ENCODE results near the gene ITGA11. TPM values are rescaled to one million over a fixed set of nuclear protein-coding genes. Genes with fewer than 3 reads are reported as not detected.

The ITGA11 gene
- total and polyA plus RNA-seq, 2 donors (not counting 1 experiment from before 2014, with no cell fraction given), result not detected

- Mint-ChIP-seq H3K27ac (no peak overlapping the region), H3K9me3 (ENCODE audit: insufficient read depth) (no peaks in the 10 kb centered on the region), H3K27me3 (peaks cover 21% of the 10 kb centered on the region), H3K4me1 (no peaks in the 10 kb centered on the region), H3K4me3 (no peak overlapping the region)
- no peaks in the 10 kb centered on the region for H3K4me1 ChIP-seq (ENCODE audit: control insufficient read depth in 2 of 2, insufficient read depth in 2 of 2, low read length in 2 of 2)
- no peaks in the 10 kb centered on the region for H3K79me2 ChIP-seq (ENCODE audit: control insufficient read depth, insufficient read depth, low read length)
- TF ChIP-seq CTCF (IDR thresholded peaks at IDR 0.05), result no peak
- TF ChIP-seq EZH2 (IDR thresholded peaks at IDR 0.05; ENCODE audit: borderline replicate concordance, insufficient read depth, low read depth, low read length, poor library complexity, severe bottlenecking), result no peak
- no peaks in the 10 kb centered on the region for H3K27me3 ChIP-seq (replicated peaks in 1 of 4; ENCODE audit: control extremely low read depth in 1 of 4, control insufficient read depth in 3 of 4, insufficient read depth in 4 of 4, low read length in 3 of 4)
- no peak overlapping the region for H3K9ac ChIP-seq (ENCODE audit: low read length)
- H3K4me3 ChIP-seq (ENCODE audit: control extremely low read depth in 1 of 5, extremely low read depth in 1 of 5, insufficient read depth in 1 of 5, low read depth in 2 of 5, low read length in 4 of 5), result no peak overlapping the region
- no peak for DNase-seq
- H3K9me3 ChIP-seq (ENCODE audit: control extremely low read depth in 1 of 3, control insufficient read depth in 2 of 3, insufficient read depth in 1 of 3, low read length in 2 of 3), result peaks cover 0 to 1% (median 0%) of the 10 kb centered on the region in 3 donors
- H2AFZ ChIP-seq (ENCODE audit: insufficient read depth, low read depth, low read length, poor library complexity, severe bottlenecking), result no peak overlapping the region
- POLR2A ChIA-PET, result no interaction called here
- 75% methylated on average over 4 of the region's 5 CpGs for WGBS (ENCODE audit: insufficient coverage)
- CTCF ChIA-PET, result no interaction called here
- no peak overlapping the region for H3K27ac ChIP-seq (ENCODE audit: low read length in 2 of 2)
- no peaks in the 10 kb centered on the region for H3K36me3 ChIP-seq (replicated peaks in 1 of 2; ENCODE audit: control extremely low read depth in 1 of 2, control insufficient read depth in 1 of 2, extremely low read depth in 1 of 2, insufficient read depth in 2 of 2, low read length in 1 of 2)
- no peak for ATAC-seq (ENCODE audit: low read depth)
- no peaks in the 10 kb centered on the region for H4K20me1 ChIP-seq (ENCODE audit: control insufficient read depth, insufficient read depth, low read length, poor library complexity, severe bottlenecking)
- no peak overlapping the region for H3K4me2 ChIP-seq (replicated peaks; ENCODE audit: low read depth, low read length, poor library complexity, severe bottlenecking)
- intact Hi-C loops (cut with micrococcal nuclease), result no loop called here
Measured at GRCh38 chr15:68470976-68471375, 39.0 kb upstream of the ITGA11 start.

GRCh38 chr15:68470049-68470742 is 38.2 kb upstream of the ITGA11 start:
- POLR2A ChIA-PET, result no interaction called here
- H3K4me1 Mint-ChIP-seq, result no peaks in the 10 kb centered on the region
- CTCF ChIA-PET, result no interaction called here
- no peak for DNase-seq
- H3K4me3 Mint-ChIP-seq, result no peak overlapping the region
- H3K4me2 ChIP-seq (replicated peaks; ENCODE audit: low read depth, low read length, poor library complexity, severe bottlenecking), result no peak overlapping the region
- no peak overlapping the region for H3K4me3 ChIP-seq (ENCODE audit: control extremely low read depth in 1 of 5, extremely low read depth in 1 of 5, insufficient read depth in 1 of 5, low read depth in 2 of 5, low read length in 4 of 5)
- peaks cover 0 to 1% (median 0%) of the 10 kb centered on the region in 3 donors for H3K9me3 ChIP-seq (ENCODE audit: control extremely low read depth in 1 of 3, control insufficient read depth in 2 of 3, insufficient read depth in 1 of 3, low read length in 2 of 3)
- no peak overlapping the region for H3K27ac Mint-ChIP-seq
- peaks cover 21% of the 10 kb centered on the region for H3K27me3 Mint-ChIP-seq
- H3K36me3 ChIP-seq (replicated peaks in 1 of 2; ENCODE audit: control extremely low read depth in 1 of 2, control insufficient read depth in 1 of 2, extremely low read depth in 1 of 2, insufficient read depth in 2 of 2, low read length in 1 of 2), result no peaks in the 10 kb centered on the region
- no peak for ATAC-seq (ENCODE audit: low read depth)
- no peaks in the 10 kb centered on the region for H3K79me2 ChIP-seq (ENCODE audit: control insufficient read depth, insufficient read depth, low read length)
- no peaks in the 10 kb centered on the region for H4K20me1 ChIP-seq (ENCODE audit: control insufficient read depth, insufficient read depth, low read length, poor library complexity, severe bottlenecking)
- WGBS (ENCODE audit: insufficient coverage), result 82% methylated on average over 12 of the region's 14 CpGs
- TF ChIP-seq CTCF (IDR thresholded peaks at IDR 0.05) (no peak), EZH2 (IDR thresholded peaks at IDR 0.05; ENCODE audit: borderline replicate concordance, insufficient read depth, low read depth, low read length, poor library complexity, severe bottlenecking) (no peak)
- H3K9me3 Mint-ChIP-seq (ENCODE audit: insufficient read depth), result no peaks in the 10 kb centered on the region
- H3K27me3 ChIP-seq (replicated peaks in 1 of 4; ENCODE audit: control extremely low read depth in 1 of 4, control insufficient read depth in 3 of 4, insufficient read depth in 4 of 4, low read length in 3 of 4), result no peaks in the 10 kb centered on the region
- no peak overlapping the region for H3K9ac ChIP-seq (ENCODE audit: low read length)
- no peak overlapping the region for H2AFZ ChIP-seq (ENCODE audit: insufficient read depth, low read depth, low read length, poor library complexity, severe bottlenecking)
- intact Hi-C loops (cut with micrococcal nuclease), result no loop called here
- H3K4me1 ChIP-seq (ENCODE audit: control insufficient read depth in 2 of 2, insufficient read depth in 2 of 2, low read length in 2 of 2), result no peaks in the 10 kb centered on the region
- H3K27ac ChIP-seq (ENCODE audit: low read length in 2 of 2), result no peak overlapping the region
